ENCODE data around the gene PRSS53. TPM values are rescaled to one million over a fixed set of nuclear protein-coding genes. Genes with fewer than 3 reads are reported as not detected.

PRSS53 gene
- total RNA-seq, 1 experiment from 2014 or later, result 2.8 TPM

- Histone ChIP-seq H2AK5ac (ENCODE audit: insufficient read length, low read length) (no peak overlapping the region), H3K4ac (ENCODE audit: low read depth, low read length) (no peak overlapping the region), H3K14ac (ENCODE audit: insufficient read depth, low read length) (no peak overlapping the region), H3K79me2 (ENCODE audit: insufficient read depth, low read length) (no peaks in the 10 kb centered on the region), H3K79me1 (ENCODE audit: insufficient read depth, low read depth, low read length, poor library complexity, severe bottlenecking) (no peaks in the 10 kb centered on the region), H4K5ac (ENCODE audit: insufficient read length, low read depth, low read length) (no peak overlapping the region), H3K56ac (ENCODE audit: insufficient read length, low read depth, low read length) (no peak overlapping the region), H3K9ac (ENCODE audit: extremely low read depth, insufficient read length, low read length) (no peak overlapping the region), H2BK15ac (ENCODE audit: low read depth, low read length) (no peak overlapping the region), H4K91ac (ENCODE audit: insufficient read length, low read depth, low read length) (no peak overlapping the region), H3K4me2 (ENCODE audit: insufficient read depth, insufficient read length, low read length) (no peak overlapping the region), H2BK120ac (ENCODE audit: low read depth, low read length, poor library complexity, severe bottlenecking) (no peak overlapping the region), H2AFZ (ENCODE audit: low read length) (no peak overlapping the region), H4K20me1 (ENCODE audit: control insufficient read depth, insufficient read depth, insufficient read length) (no peaks in the 10 kb centered on the region), H2BK12ac (ENCODE audit: insufficient read length, low read depth, low read length) (no peak overlapping the region), H4K8ac (replicated peaks; ENCODE audit: insufficient read length, low read depth, low read length) (no peak overlapping the region), H3T11ph (ENCODE audit: low read length) (no peak overlapping the region), H3K27ac (ENCODE audit: insufficient read length, low read depth, low read length) (no peak overlapping the region), H3K9me3 (ENCODE audit: control insufficient read depth, low read depth, low read length) (no peaks in the 10 kb centered on the region), H3K23ac (ENCODE audit: insufficient read length, low read depth, low read length) (no peak overlapping the region), H2BK5ac (ENCODE audit: insufficient read length, low read length) (no peak overlapping the region), H3K23me2 (ENCODE audit: insufficient read length, low read depth, low read length, poor library complexity, severe bottlenecking) (no peaks in the 10 kb centered on the region), H3K4me1 (ENCODE audit: insufficient read depth, low read length) (peaks cover 2% of the 10 kb centered on the region; the same call in 1 of the 2 replicates), H3K27me3 (ENCODE audit: insufficient read depth, low read length) (no peaks in the 10 kb centered on the region), H3K18ac (ENCODE audit: insufficient read length, low read depth, low read length) (no peak overlapping the region), H2BK20ac (ENCODE audit: low read depth, low read length, poor library complexity, severe bottlenecking) (no peak overlapping the region)
- WGBS (ENCODE audit: extremely low coverage, insufficient read length, low lambda C conversion rate), result no CpG with 5 or more reads among the region's 4 CpGs
- Mint-ChIP-seq H3K27me3 (ENCODE audit: low read depth) (peaks cover 19% of the 10 kb centered on the region), H3K9me3 (peaks cover 2 to 4% of the 10 kb centered on the region in 2 experiments; a peak in 3 of 5 replicates), H3K4me1 (peaks cover 4 to 5% of the 10 kb centered on the region in 2 experiments; a peak in 3 of 4 replicates), H3K4me3 (no peak overlapping the region), H3K27ac (no peak overlapping the region), H3K36me3 (ENCODE audit: insufficient read depth in 1 of 3, low read depth in 3 of 3) (no peaks in the 10 kb centered on the region)
- no peak for DNase-seq
- no peak for TF ChIP-seq CTCF (conservative IDR thresholded peaks at IDR 0.05)
Observed at GRCh38 chr16:31099860-31100638, 11.3 kb upstream of the PRSS53 start.

Measured in H9 (cell line).